HCT116 (cell line): ENCODE data around the gene KRT81. TPM values are rescaled to one million over a fixed set of nuclear protein-coding genes. Genes with fewer than 3 reads are reported as not detected.

ENCODE experiments used
- ATAC-seq: fragments of 200-7000 bp; cut with Tn5 transposase; 2 replicates; pipeline ENCODE4 v1.9.1; 2020; ENCODE audit warnings: mild to moderate bottlenecking, moderate library complexity
- BruUV-seq: library from RNA; stranded (reverse); fragments of 400-500 nt; replicated peaks from 2 replicates; lab custom pipeline; 2021; lab: Mats Ljungman, UMichigan
- CTCF ChIA-PET: fragments of 300-600 bp; sonication (Branson Sonifier 250); formaldehyde crosslinking; loops from one replicate; lab custom pipeline; 2021; ENCODE audit warnings: antibody characterized with exemption; lab: Charles Lee
- POLR2A ChIA-PET: fragments of 300-600, 350-600 bp; sonication (Branson Sonifier 250); formaldehyde crosslinking; loops from one replicate; lab custom pipeline; 2021; ENCODE audit warnings: antibody characterized with exemption; lab: Charles Lee
- RAD21 ChIA-PET, 2 experiments: fragments of 300-600 bp; sonication (Branson Sonifier 250); formaldehyde crosslinking; loops; one replicate each; lab custom pipeline; 2023; ENCODE audit warnings: low total read pairs in 2 of 2; ENCODE audit not compliant: uncharacterized antibody in 2 of 2, unreplicated experiment in 2 of 2, low non-redundant PET in 1 of 2; lab: Charles Lee
- DNase-seq: peaks from one replicate; pipeline ENCODE4 v3.0.0-alpha.2; 2010; ENCODE audit warnings: low read depth, low spot score
- H2AFZ ChIP-seq: fragments of 200-600 bp; shearing (Covaris generic), sonication (generic); 2 replicates; pipeline ENCODE4 v1.6.1; 2017; ENCODE audit warnings: low read depth, mixed run types, mixed read lengths, antibody characterized with exemption, low read length; ENCODE audit not compliant: poor library complexity, severe bottlenecking
- H3K27ac ChIP-seq: 2 replicates; pipeline ENCODE4 v1.5.1; 2012; ENCODE audit warnings: low read depth, low read length
- H3K27me3 ChIP-seq: fragments of 200-600 bp; sonication (generic); 2 replicates; pipeline ENCODE4 v1.6.1; 2016; ENCODE audit warnings: mixed run types, low read length, mixed read lengths; ENCODE audit not compliant: insufficient read depth
- H3K36me3 ChIP-seq, 2 experiments: fragments of 200-500 bp in 1 of 2; fragments of 200-600 bp in 1 of 2; sonication (Bioruptor generic) in 1 of 2; sonication (generic) in 1 of 2; 2 replicates each; pipeline versions ENCODE4 v1.5.1 to v1.6.1; 2014 to 2016; ENCODE audit warnings: low read length in 2 of 2, inconsistent platforms in 1 of 2, mixed read lengths in 1 of 2, mixed run types in 1 of 2; ENCODE audit not compliant: insufficient read depth in 2 of 2, control insufficient read depth in 1 of 2
- H3K4me1 ChIP-seq, 2 experiments: fragments of 200-600 bp in 1 of 2; sonication (generic) in 1 of 2; 2 replicates each; pipeline versions ENCODE4 v1.5.1 to v1.6.1; 2012 to 2017; ENCODE audit warnings: low read length in 2 of 2, inconsistent platforms in 1 of 2, mild to moderate bottlenecking in 1 of 2, mixed read lengths in 1 of 2, mixed run types in 1 of 2, moderate library complexity in 1 of 2; ENCODE audit not compliant: insufficient read depth in 2 of 2, control insufficient read depth in 1 of 2
- H3K4me2 ChIP-seq: fragments of 200-600 bp; sonication (generic); 2 replicates; pipeline ENCODE4 v1.6.1; 2017; ENCODE audit warnings: mixed run types, low read length, mixed read lengths
- H3K4me3 ChIP-seq, 2 experiments: fragments of 200-600 bp in 1 of 2; sonication (generic) in 1 of 2; replicated peaks in 1 of 2; 2 replicates each; pipeline ENCODE4 v1.5.1; 2011 to 2016; ENCODE audit warnings: low read length in 2 of 2, control low read depth in 1 of 2, low read depth in 1 of 2, mild to moderate bottlenecking in 1 of 2, mixed read lengths in 1 of 2, mixed run types in 1 of 2
- H3K79me2 ChIP-seq: fragments of 200-600 bp; sonication (generic); 2 replicates; pipeline ENCODE4 v1.6.1; 2017; ENCODE audit warnings: mild to moderate bottlenecking, mixed run types, low read length, moderate library complexity, mixed read lengths; ENCODE audit not compliant: insufficient read depth
- H3K9ac ChIP-seq: fragments of 200-600 bp; sonication (generic); 2 replicates; pipeline ENCODE4 v1.6.1; 2016; ENCODE audit warnings: low read length, mixed read lengths
- H3K9me2 ChIP-seq: fragments of 200-600 bp; sonication (generic), shearing (Covaris generic); 2 replicates; pipeline ENCODE4 v1.6.1; 2017; ENCODE audit warnings: mixed run types, mild to moderate bottlenecking, moderate library complexity; ENCODE audit not compliant: insufficient read depth
- H3K9me3 ChIP-seq, 2 experiments: fragments of 200-500 bp in 1 of 2; fragments of 200-600 bp in 1 of 2; sonication (Bioruptor generic) in 1 of 2; sonication (generic) in 1 of 2; 2 replicates each; pipeline ENCODE4 v1.6.1; 2014 to 2017; ENCODE audit warnings: low read length in 2 of 2, mixed read lengths in 2 of 2, inconsistent platforms in 1 of 2, low read depth in 1 of 2, mild to moderate bottlenecking in 1 of 2, mixed run types in 1 of 2, moderate library complexity in 1 of 2; ENCODE audit not compliant: control insufficient read depth in 1 of 2, insufficient read depth in 1 of 2
- H4K20me1 ChIP-seq: fragments of 200-600 bp; sonication (generic), shearing (Covaris generic); 2 replicates; pipeline ENCODE4 v1.6.1; 2017; ENCODE audit warnings: mixed run types, mild to moderate bottlenecking, moderate library complexity; ENCODE audit not compliant: insufficient read depth
- CEBPB ChIP-seq: IDR thresholded peaks from 2 replicates; pipeline ENCODE4 v1.6.1; 2012; ENCODE audit warnings: low read depth
- EGR1 ChIP-seq: IDR thresholded peaks from 2 replicates; pipeline ENCODE4 v1.6.1; 2012; ENCODE audit warnings: low read depth
- FOSL1 ChIP-seq: IDR thresholded peaks from 2 replicates; pipeline ENCODE4 v1.6.1; 2012; ENCODE audit warnings: low read depth
- RAD21 ChIP-seq: IDR thresholded peaks from 2 replicates; pipeline ENCODE4 v1.6.1; 2012; ENCODE audit warnings: low read depth, mild to moderate bottlenecking
- SP1 ChIP-seq: IDR thresholded peaks from 2 replicates; pipeline ENCODE4 v1.6.1; 2012; ENCODE audit warnings: low read depth
- SRF ChIP-seq: IDR thresholded peaks from 2 replicates; pipeline ENCODE4 v1.6.1; 2012; ENCODE audit warnings: low read depth
- YY1 ChIP-seq: IDR thresholded peaks from 2 replicates; pipeline ENCODE4 v1.6.1; 2011; ENCODE audit warnings: low read length, low read depth, moderate library complexity, mild to moderate bottlenecking; ENCODE audit not compliant: insufficient replicate concordance; ENCODE audit errors: extremely low read depth
- ZFX ChIP-seq: fragments of 450-650 bp; IDR thresholded peaks from 2 replicates; pipeline ENCODE4 v1.6.1; 2017
- intact Hi-C: fragments of 100-400 bp; cut with micrococcal nuclease; formaldehyde crosslinking; loops from 2 replicates; pipeline ENCODE4 v1.10.0; 2022
- total RNA-seq: library from RNA; stranded (reverse); gene quantifications from one replicate; pipeline ENCODE4 v1.2.1, GENCODE V29; 2021; ENCODE audit not compliant: unreplicated experiment
- TF ChIP-seq, protein P1 (sequence below): IDR thresholded peaks from 2 replicates; pipeline ENCODE4 v1.6.1; 2012; ENCODE audit warnings: low read depth

KRT81 gene
- total RNA-seq, 1 experiment from 2014 or later = 0.84 TPM

DNA sequence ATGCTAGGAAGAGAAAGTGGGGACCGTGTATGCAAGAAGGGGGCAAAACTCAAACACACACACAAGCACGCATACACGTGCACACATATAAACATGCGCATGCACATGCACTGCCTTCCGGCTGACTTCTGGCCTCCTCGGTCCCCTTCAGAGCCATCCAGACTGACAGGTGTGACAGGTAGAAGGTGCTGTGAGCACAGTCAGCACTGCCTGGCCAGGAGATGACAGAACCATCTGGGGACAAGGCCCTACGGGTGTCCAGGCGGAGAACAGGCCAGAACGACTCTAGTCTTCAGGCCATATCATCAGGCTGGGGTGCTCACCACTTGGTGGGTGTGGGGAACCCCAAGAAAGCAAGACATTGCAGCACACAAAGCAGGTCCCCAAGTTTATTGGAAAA, 22.6 kb upstream of the KRT81 start:
- intact Hi-C loops = no loop called here
- no peak for ATAC-seq
- BruUV-seq = no TSS peak

More for the DNA sequence above, 22.6 kb upstream of the KRT81 start:
- Histone ChIP-seq H3K4me2 (no peak overlapping the region), H2AFZ (no peak overlapping the region), H3K36me3 (no peaks in the 10 kb centered on the region), H3K4me1 (peaks cover 3 to 13% of the 10 kb centered on the region in 2 experiments; a peak in 3 of 4 replicates), H3K9me3 (no peaks in the 10 kb centered on the region), H3K9ac (no peak overlapping the region), H3K79me2 (no peaks in the 10 kb centered on the region), H3K27ac (no peak overlapping the region), H3K4me3 (no peak overlapping the region), H3K9me2 (no peaks in the 10 kb centered on the region), H4K20me1 (no peaks in the 10 kb centered on the region), H3K27me3 (no peaks in the 10 kb centered on the region)
- TF ChIP-seq FOSL1 = no peak
- no peak for TF ChIP-seq SP1
- no peak for TF ChIP-seq EGR1
- TF ChIP-seq CEBPB = no peak
- no peak for TF ChIP-seq RAD21
- TF ChIP-seq, protein P1, sequence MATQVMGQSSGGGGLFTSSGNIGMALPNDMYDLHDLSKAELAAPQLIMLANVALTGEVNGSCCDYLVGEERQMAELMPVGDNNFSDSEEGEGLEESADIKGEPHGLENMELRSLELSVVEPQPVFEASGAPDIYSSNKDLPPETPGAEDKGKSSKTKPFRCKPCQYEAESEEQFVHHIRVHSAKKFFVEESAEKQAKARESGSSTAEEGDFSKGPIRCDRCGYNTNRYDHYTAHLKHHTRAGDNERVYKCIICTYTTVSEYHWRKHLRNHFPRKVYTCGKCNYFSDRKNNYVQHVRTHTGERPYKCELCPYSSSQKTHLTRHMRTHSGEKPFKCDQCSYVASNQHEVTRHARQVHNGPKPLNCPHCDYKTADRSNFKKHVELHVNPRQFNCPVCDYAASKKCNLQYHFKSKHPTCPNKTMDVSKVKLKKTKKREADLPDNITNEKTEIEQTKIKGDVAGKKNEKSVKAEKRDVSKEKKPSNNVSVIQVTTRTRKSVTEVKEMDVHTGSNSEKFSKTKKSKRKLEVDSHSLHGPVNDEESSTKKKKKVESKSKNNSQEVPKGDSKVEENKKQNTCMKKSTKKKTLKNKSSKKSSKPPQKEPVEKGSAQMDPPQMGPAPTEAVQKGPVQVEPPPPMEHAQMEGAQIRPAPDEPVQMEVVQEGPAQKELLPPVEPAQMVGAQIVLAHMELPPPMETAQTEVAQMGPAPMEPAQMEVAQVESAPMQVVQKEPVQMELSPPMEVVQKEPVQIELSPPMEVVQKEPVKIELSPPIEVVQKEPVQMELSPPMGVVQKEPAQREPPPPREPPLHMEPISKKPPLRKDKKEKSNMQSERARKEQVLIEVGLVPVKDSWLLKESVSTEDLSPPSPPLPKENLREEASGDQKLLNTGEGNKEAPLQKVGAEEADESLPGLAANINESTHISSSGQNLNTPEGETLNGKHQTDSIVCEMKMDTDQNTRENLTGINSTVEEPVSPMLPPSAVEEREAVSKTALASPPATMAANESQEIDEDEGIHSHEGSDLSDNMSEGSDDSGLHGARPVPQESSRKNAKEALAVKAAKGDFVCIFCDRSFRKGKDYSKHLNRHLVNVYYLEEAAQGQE = no peak
- no peak for TF ChIP-seq SRF
- no peak for TF ChIP-seq ZFX
- TF ChIP-seq YY1 = no peak
- ChIA-PET RAD21 (no interaction called here), POLR2A (no interaction called here), CTCF (interaction anchor here (1.3 kb wide), 1 partner anchor 14 kb away, joined by 6 read pairs; no protein-coding TSS in a partner anchor)
- no peak for DNase-seq
